Metanephros (tissue), 1 donor: Measurements from ENCODE around the gene CTXND2. TPM values are rescaled to one million over a fixed set of nuclear protein-coding genes. Genes with fewer than 3 reads are reported as not detected.

ENCODE experiments used
- total RNA-seq: library from RNA; depleted of rRNA; stranded (reverse); fragments of >200 nt; gene quantifications from one replicate; pipeline ENCODE4 v1.2.3, GENCODE V29; 2014

CTXND2 gene
- not detected for total RNA-seq

DNA sequence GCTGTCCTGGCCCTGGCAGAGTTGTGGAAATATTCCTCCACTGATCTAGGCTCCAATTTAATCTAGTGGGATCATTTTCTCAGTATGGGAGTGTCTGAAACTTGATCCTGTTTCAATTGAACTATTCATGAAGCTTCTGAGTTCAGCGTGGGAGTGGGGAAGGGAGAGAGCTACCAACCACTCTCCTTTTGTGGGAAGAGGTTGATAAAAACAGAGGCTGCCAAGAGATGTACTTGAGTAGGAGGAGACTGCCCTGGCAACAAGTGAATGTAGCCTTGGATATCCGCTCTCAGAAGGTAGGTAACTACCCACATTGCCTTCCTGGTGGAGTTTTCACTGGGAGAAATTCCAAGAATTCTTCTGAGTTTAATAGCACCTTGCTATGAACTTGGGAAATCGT, at the start of gene CTXND2:
TSS of gene CTXND2 (plus strand) at position 119 of the 400 bp plus-strand sequence. CDS start 25,179 bp downstream, outside the sequence.

GRCh38 chr1:150926097-150926741, 39.3 kb downstream of the CTXND2 start, which contains the start of gene SETDB1:
Gene SETDB1, plus strand, starts transcription at chr1:150926363. Its CDS starts 1,352 bp downstream, at chr1:150927715.

Other genes starting within 250 kb of the CTXND2 start
- 18.8 TPM for gene GOLPH3L, start 190.0 kb upstream of the CTXND2 start, total RNA-seq
- not detected for gene HORMAD1, start 166.2 kb upstream of the CTXND2 start, total RNA-seq
- gene CTSS, start 121.4 kb upstream of the CTXND2 start, total RNA-seq: 46.1 TPM
- gene CTSK, start 78.9 kb upstream of the CTXND2 start, total RNA-seq: 20.7 TPM
- gene ARNT, start 10.5 kb upstream of the CTXND2 start, total RNA-seq: 53.2 TPM
- 61.7 TPM for gene SETDB1, start 39.2 kb downstream of the CTXND2 start, total RNA-seq
- gene CERS2, start 87.7 kb downstream of the CTXND2 start, total RNA-seq: 123 TPM
- gene ANXA9, start 95.2 kb downstream of the CTXND2 start, total RNA-seq: 8.5 TPM
- gene MINDY1, start 119.8 kb downstream of the CTXND2 start, total RNA-seq: 45.6 TPM
- 26.0 TPM for gene PRUNE1, start 121.3 kb downstream of the CTXND2 start, total RNA-seq
- 1.9 TPM for gene BNIPL, start 149.4 kb downstream of the CTXND2 start, total RNA-seq
- 5.5 TPM for gene C1orf56, start 160.6 kb downstream of the CTXND2 start, total RNA-seq
- 48.6 TPM for gene CDC42SE1, start 172.5 kb downstream of the CTXND2 start, total RNA-seq
- 4.1 TPM for gene MLLT11, start 173.3 kb downstream of the CTXND2 start, total RNA-seq
- gene GABPB2, start 183.6 kb downstream of the CTXND2 start, total RNA-seq: 18.2 TPM